ENCODE results near the gene ADK.
"Not testable (repeated sequence)": the region's sequence is repeated elsewhere in the genome, so short reads cannot be mapped to it uniquely, and the experiment has no call there.

Gene ADK

DNA sequence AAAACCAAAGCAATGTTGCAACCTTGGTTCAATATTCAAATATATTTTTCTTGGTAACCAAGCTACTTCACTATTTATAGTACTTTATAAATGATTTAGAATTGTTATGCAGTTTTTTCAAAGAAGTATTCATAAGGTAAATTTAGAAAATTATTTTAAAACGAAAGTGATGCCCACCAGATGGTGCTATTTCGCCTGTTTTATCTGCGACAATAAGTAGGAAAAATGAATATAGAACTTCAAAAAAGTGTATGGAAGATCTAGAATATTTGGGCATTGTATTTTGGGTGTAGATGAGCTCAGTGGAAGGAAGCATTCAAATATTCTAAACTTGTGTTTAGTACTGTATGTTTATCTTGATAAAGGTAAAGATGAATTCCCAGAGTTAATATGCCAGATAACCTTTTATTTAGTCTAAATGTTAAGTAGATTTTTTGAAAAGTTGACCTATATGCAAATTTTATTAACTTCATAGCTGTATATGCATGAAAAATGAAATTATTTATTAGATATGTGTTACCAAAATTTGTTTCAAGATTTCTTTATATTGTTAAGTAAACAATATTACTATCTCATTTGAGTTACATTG, 93.2 kb downstream of the ADK start:
- no peak for DNase-seq

GRCh38 chr10:74244807-74245206, 93.8 kb downstream of the ADK start:
- DNase-seq, result no peak

- DNase-seq, result no peak
These were observed 95.5 kb downstream of the ADK start for GRCh38 chr10:74246495-74246894.

- DNase-seq, result no peak
These were observed 98.8 kb downstream of the ADK start for GRCh38 chr10:74249865-74250264.

- no peak for DNase-seq
These were observed 104.2 kb downstream of the ADK start for GRCh38 chr10:74255214-74255613.

GRCh38 chr10:74255888-74256357, 104.9 kb downstream of the ADK start:
- no peak for DNase-seq

- DNase-seq, result no peak
These were observed 111.8 kb downstream of the ADK start for GRCh38 chr10:74262856-74263255.

- DNase-seq, result no peak
These were observed 113.0 kb downstream of the ADK start for GRCh38 chr10:74263996-74264395.

DNA sequence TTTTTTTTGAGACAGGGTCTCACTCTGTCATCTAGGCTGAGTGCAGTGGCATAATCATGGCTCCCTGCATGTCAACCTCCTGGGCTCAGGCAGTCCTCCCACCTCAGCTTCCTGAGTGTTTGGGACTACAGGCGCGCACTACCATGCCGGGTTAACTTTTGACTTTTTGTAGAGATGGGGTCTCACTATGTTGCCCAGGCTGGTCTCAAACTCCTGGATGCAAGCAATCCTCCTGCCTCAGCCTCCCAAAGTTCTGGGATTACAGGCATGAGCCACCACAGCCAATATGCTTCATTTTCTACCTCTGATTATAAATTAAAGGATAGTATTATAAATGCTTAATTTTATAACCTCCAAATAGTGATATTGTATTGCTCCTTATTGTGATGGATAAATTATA, 121.3 kb downstream of the ADK start:
- DNase-seq, result no peak

DNA sequence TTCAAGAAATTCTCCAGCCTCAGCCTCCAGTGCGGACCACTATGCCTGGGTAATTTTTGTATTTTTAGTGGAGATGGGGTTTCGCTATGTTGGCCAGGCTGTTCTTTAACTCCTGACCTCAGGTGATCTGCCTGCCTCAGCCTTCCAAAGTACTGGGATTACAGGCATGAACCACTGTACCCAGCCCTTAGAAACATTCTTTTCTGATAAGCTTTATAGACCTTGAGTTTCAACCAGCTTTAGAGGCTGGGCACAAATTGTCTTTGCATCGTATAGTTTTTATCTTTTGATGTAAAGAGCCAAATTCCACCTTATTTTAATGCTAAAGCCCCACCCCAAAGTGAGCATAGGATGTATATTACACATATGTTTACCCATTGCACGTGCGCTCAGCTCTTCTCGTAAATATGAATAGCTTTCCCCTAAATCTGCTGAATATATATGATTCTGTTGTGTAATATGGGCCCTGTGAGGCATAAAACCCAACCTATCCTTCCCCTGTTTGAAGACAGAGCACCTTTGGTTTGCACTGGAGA, 124.8 kb downstream of the ADK start:
- no peak for DNase-seq

- no peak for DNase-seq
These were observed 125.4 kb downstream of the ADK start for GRCh38 chr10:74276416-74276815.

DNA sequence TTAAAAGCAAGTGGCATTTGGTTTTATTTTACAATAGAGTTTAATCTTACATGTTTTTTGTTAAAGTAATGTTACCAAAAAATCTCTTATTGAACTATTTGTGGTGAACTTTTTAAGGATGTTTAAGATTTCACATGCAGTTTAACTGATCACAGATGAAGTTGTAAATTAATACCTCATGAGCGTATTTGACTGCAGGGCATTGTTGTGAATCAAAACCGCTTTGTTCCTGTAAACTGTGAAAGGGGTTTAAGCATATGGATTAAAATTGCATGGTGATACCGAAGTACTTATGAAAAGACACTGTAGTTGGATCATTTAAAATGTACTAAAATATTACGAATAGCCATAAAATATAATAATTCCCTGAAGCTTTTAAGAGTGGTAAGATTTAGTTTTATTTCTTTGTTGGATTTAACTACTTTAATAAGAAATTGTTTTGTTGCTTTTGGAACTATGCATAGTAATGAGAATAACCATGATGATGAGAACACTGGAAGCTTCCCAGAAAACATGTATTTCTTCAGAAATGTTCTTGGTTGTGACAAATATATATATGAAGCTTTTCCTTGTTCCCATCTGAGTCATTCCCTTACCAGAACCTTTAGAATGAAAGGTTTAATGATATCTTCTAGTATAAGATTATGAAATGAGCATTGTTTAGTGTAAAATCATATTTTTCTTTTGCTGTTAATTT, 131.3 kb downstream of the ADK start:
- no peak for DNase-seq

GRCh38 chr10:74282848-74283210, 131.8 kb downstream of the ADK start:
- DNase-seq, result no peak

- DNase-seq, result no peak
These were observed 138.2 kb downstream of the ADK start for GRCh38 chr10:74289188-74289587.

- no peak for DNase-seq
These were observed 138.9 kb downstream of the ADK start for GRCh38 chr10:74289951-74290350.

DNA sequence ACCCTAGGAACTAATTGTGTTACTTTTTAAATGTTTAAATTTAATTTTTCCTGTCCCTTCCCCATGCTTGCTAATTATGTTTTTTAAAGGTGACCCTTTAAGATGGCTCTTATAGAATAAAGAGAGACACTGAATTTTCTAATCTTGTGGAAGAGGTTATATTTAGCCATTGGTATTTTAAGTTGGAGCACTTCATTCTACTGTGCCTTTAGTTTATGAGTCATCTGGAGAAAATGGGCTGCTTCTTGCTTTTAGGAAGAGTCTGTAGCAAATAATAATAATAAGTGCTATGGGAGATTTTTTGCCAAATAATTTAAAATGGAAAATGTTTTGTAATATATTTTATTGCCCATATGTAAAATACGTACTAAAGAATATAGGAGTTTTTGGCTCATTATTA, 139.7 kb downstream of the ADK start:
- DNase-seq, result no peak

GRCh38 chr10:74292871-74293427, 141.9 kb downstream of the ADK start:
- DNase-seq, result no peak

DNA sequence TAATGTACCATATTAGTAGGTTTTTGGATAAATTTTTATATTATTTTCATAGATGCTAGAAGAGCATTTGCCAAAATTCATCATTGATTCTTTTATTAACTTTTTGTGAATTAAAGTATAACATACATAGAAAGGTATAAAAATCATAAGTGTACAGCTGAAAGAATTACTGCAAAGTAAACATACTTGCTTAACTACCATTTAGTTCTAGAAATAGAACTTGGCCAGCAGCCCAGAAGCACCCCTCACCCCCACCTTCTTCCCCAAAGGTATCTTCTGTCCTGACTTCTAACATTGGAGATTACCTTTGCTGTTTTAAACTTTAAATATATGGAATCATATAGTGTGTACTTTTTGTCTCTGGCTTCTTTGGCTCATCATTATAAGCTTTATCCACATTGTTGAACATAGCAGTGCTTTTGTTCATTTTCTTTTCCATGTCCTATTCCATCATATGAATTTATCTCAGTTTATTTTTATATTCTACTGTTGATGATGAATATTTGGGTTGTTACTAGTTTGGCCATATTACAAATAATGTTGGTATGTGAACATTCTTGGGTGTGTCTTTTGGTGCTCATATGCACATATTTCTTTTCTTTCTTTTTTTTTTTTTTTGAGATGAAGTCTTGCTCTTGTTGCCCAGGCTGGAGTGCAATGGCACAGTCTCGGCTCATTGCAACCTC, 142.8 kb downstream of the ADK start:
- DNase-seq, result no peak

GRCh38 chr10:74297389-74298080, 146.5 kb downstream of the ADK start:
- no peak for DNase-seq

- not testable (repeated sequence) for DNase-seq
These were observed 149.1 kb downstream of the ADK start for GRCh38 chr10:74300074-74300621.

- no peak for DNase-seq
These were observed 149.6 kb downstream of the ADK start for GRCh38 chr10:74300666-74301065.

DNA sequence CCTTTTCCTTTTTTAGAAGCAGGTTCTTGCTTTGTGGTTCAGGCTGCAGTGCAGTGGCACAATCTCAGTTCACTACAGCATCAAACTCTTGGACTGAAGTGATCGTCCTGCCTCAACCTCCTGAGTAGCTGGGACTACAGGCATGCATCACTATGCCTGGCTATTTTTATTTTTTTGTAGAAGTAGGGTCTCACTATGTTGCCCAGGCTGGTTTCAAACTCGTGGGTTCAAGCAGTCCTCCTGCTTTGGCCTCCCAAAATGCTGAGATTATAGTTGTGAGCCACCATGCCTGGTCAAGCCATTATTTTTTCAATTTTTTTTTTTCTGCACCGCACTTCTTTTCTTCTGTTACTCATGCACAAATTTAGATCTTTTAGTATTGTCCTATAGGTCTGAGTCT, 154.7 kb downstream of the ADK start:
- DNase-seq, result no peak

Measured in NCI-H1048 (cell line).